ENCODE results near the gene ALDH3B2.

- TF ChIP-seq CTCF (IDR thresholded peaks at IDR 0.05) = no peak
- TF ChIP-seq ZFX (IDR thresholded peaks at IDR 0.05; ENCODE audit: borderline replicate concordance) = no peak
Measured at GRCh38 chr11:67633758-67634365, 40.6 kb downstream of the ALDH3B2 start.
